Left kidney (tissue), 2 donors: Measurements from ENCODE around the gene TBC1D22A. TPM values are rescaled to one million over a fixed set of nuclear protein-coding genes. Genes with fewer than 3 reads are reported as not detected.

ENCODE experiments used
- DNase-seq: peaks from one replicate; pipeline ENCODE4 v3.0.0-alpha.2; 2013
- polyA plus RNA-seq: library from polyadenylated mRNA; unstranded; fragments of 120-200 nt; gene quantifications from one replicate; pipeline ENCODE4 v1.2.1, GENCODE V29; 2013; ENCODE audit not compliant: insufficient read length

The TBC1D22A gene
- polyA plus RNA-seq, 1 donor, result 15.0 TPM

GRCh38 chr22:46995501-46996360 is 233.3 kb downstream of the TBC1D22A start:
- DNase-seq, result no peak

GRCh38 chr22:46996595-46997310 is 234.3 kb downstream of the TBC1D22A start:
- DNase-seq, result no peak

GRCh38 chr22:46997311-46997970 is 235.0 kb downstream of the TBC1D22A start:
- DNase-seq, result no peak

GRCh38 chr22:46998331-46998730 is 235.9 kb downstream of the TBC1D22A start:
- no peak for DNase-seq

GRCh38 chr22:47000256-47000655 is 237.8 kb downstream of the TBC1D22A start:
- no peak for DNase-seq

GRCh38 chr22:47000888-47001287 is 238.4 kb downstream of the TBC1D22A start:
- DNase-seq, result no peak

GRCh38 chr22:47001288-47001687 is 238.8 kb downstream of the TBC1D22A start:
- no peak for DNase-seq

- DNase-seq, result no peak
Measured at GRCh38 chr22:47002692-47003091, 240.2 kb downstream of the TBC1D22A start.

GRCh38 chr22:47005506-47006408 is 243.3 kb downstream of the TBC1D22A start:
- no peak for DNase-seq

GRCh38 chr22:47006433-47006832 is 244.0 kb downstream of the TBC1D22A start:
- DNase-seq, result no peak

GRCh38 chr22:47006869-47007268 is 244.4 kb downstream of the TBC1D22A start:
- DNase-seq, result no peak

GRCh38 chr22:47007496-47007895 is 245.0 kb downstream of the TBC1D22A start:
- DNase-seq, result no peak

- DNase-seq, result no peak
Measured at GRCh38 chr22:47008208-47008885, 245.9 kb downstream of the TBC1D22A start.

- DNase-seq, result no peak
Measured at GRCh38 chr22:47009304-47010101, 247.1 kb downstream of the TBC1D22A start.

GRCh38 chr22:47010211-47010610 is 247.8 kb downstream of the TBC1D22A start:
- DNase-seq, result no peak

GRCh38 chr22:47011131-47011858 is 248.8 kb downstream of the TBC1D22A start:
- no peak for DNase-seq

- DNase-seq, result no peak
Measured at GRCh38 chr22:47011859-47012258, 249.4 kb downstream of the TBC1D22A start.

- DNase-seq, result no peak
Measured at GRCh38 chr22:47012589-47013370, 250.3 kb downstream of the TBC1D22A start.
